Erythroblast (primary cell): Measurements from ENCODE around the gene THSD7A.
A peak's percentile ranks its signal among the peaks of the same experiment; 100 is the strongest.

Experiments
- DNase-seq, 2 experiments: peaks; one replicate each; lab custom pipeline; 2025; lab: John Stamatoyannopoulos, UW
- GATA1 ChIP-seq: IDR thresholded peaks from 2 replicates; pipeline ENCODE4 v1.6.1; 2011; ENCODE audit warnings: low read depth, mild to moderate bottlenecking, control low read depth, low read length, moderate library complexity
- POLR2A ChIP-seq: IDR thresholded peaks from 2 replicates; pipeline ENCODE4 v1.6.1; 2011; ENCODE audit warnings: mild to moderate bottlenecking, low read length

THSD7A gene

GRCh38 chr7:11331128-11332102 is 500.6 kb downstream of the THSD7A start:
- peak in 1 of 2 experiments; percentile 12 for DNase-seq
- no peak for TF ChIP-seq GATA1
- TF ChIP-seq POLR2A, result no peak

DNA sequence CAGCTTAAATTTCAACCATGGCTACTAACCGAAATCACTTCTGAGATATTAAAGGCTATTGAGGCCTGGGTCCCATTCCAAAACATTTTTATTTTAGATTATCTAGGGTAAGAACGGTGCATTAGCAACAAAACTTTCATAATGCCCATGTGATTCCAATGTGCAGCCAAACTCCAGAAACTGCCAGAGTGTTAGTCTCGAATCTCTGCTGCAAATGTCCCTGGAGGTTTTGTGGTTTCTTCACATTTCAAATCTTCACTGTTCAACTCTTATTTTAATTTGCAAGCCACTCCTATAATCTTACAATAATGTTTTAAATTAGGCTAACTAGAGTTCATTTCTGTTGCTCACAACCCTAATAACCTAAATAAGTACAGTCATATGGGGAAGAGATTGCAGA is 501.3 kb downstream of the THSD7A start:
- TF ChIP-seq POLR2A, result no peak
- no peak for TF ChIP-seq GATA1
- DNase-seq, result no peak

- TF ChIP-seq POLR2A (no peak), GATA1 (no peak)
- no peak for DNase-seq
Observed at GRCh38 chr7:11330208-11330607, 501.8 kb downstream of the THSD7A start.

- DNase-seq, result no peak
- no peak for TF ChIP-seq GATA1
- no peak for TF ChIP-seq POLR2A
Observed at GRCh38 chr7:11329626-11330025, 502.4 kb downstream of the THSD7A start.

GRCh38 chr7:11328309-11328708 is 503.7 kb downstream of the THSD7A start:
- TF ChIP-seq GATA1 (no peak), POLR2A (no peak)
- DNase-seq, result no peak

GRCh38 chr7:11327633-11328032 is 504.4 kb downstream of the THSD7A start:
- DNase-seq, result no peak
- TF ChIP-seq POLR2A (no peak), GATA1 (no peak)
